GM23338 (cell line): Measurements from ENCODE around the gene SSH2. TPM values are rescaled to one million over a fixed set of nuclear protein-coding genes. Genes with fewer than 3 reads are reported as not detected.

ENCODE experiments used
- ATAC-seq: fragments of 200-7000 bp; cut with Tn5 transposase; 3 replicates; pipeline ENCODE4 v1.9.1; 2020
- DNase-seq: peaks from one replicate; pipeline ENCODE4 v3.0.0-alpha.2; 2015; ENCODE audit warnings: low spot score
- H2AFZ ChIP-seq: fragments of 200-600 bp; sonication (generic); 2 replicates; pipeline ENCODE4 v1.8.0; 2016; ENCODE audit warnings: antibody characterized with exemption, mild to moderate bottlenecking, moderate library complexity
- H3F3A ChIP-seq: fragments of 200-600 bp; sonication (generic); replicated peaks from 2 replicates; pipeline ENCODE4 v1.8.0; 2017; ENCODE audit warnings: antibody characterized with exemption, mixed run types, low read depth
- H3K27ac ChIP-seq: fragments of 200-600 bp; sonication (generic); 2 replicates; pipeline ENCODE4 v1.6.1; 2016; ENCODE audit warnings: low read depth
- H3K27me3 ChIP-seq: fragments of 200-600 bp; sonication (generic); 2 replicates; pipeline ENCODE4 v1.8.0; 2016; ENCODE audit warnings: mild to moderate bottlenecking, mixed run types, moderate library complexity; ENCODE audit not compliant: insufficient read depth
- H3K36me3 ChIP-seq: fragments of 200-600 bp; sonication (generic); 2 replicates; pipeline ENCODE4 v1.8.0; 2016; ENCODE audit warnings: mild to moderate bottlenecking; ENCODE audit not compliant: insufficient read depth
- H3K4me1 ChIP-seq: fragments of 200-600 bp; sonication (generic); 2 replicates; pipeline ENCODE4 v1.8.0; 2016; ENCODE audit warnings: mild to moderate bottlenecking, moderate library complexity; ENCODE audit not compliant: insufficient read depth
- H3K4me2 ChIP-seq: fragments of 200-600 bp; sonication (generic); 2 replicates; pipeline ENCODE4 v1.7.1; 2017; ENCODE audit warnings: mixed run types
- H3K4me3 ChIP-seq: fragments of 200-600 bp; sonication (generic); 2 replicates; pipeline ENCODE4 v1.6.1; 2016; ENCODE audit warnings: mixed run types
- H3K79me2 ChIP-seq: fragments of 200-600 bp; sonication (generic); replicated peaks from 2 replicates; pipeline ENCODE4 v1.8.0; 2017; ENCODE audit warnings: mild to moderate bottlenecking; ENCODE audit not compliant: insufficient read depth
- H3K9me2 ChIP-seq: fragments of 200-600 bp; sonication (generic); 2 replicates; pipeline ENCODE4 v1.8.0; 2017; ENCODE audit not compliant: insufficient read depth
- H4K20me1 ChIP-seq: fragments of 200-600 bp; sonication (generic); replicated peaks from 2 replicates; pipeline ENCODE4 v1.8.0; 2017; ENCODE audit warnings: mild to moderate bottlenecking; ENCODE audit not compliant: insufficient read depth
- H3K27ac Mint-ChIP-seq: 2 replicates; pipeline ENCODE4 v1.8.0; 2020; ENCODE audit warnings: inconsistent platforms, mild to moderate bottlenecking, moderate library complexity, mixed read lengths
- H3K27me3 Mint-ChIP-seq: 3 replicates; pipeline ENCODE4 v1.8.0; 2022; ENCODE audit warnings: low read depth, mild to moderate bottlenecking, moderate library complexity, mixed read lengths, inconsistent platforms; ENCODE audit not compliant: insufficient read depth, poor library complexity
- H3K36me3 Mint-ChIP-seq: 3 replicates; pipeline ENCODE4 v1.8.0; 2021; ENCODE audit warnings: low read depth, mild to moderate bottlenecking, inconsistent platforms, moderate library complexity, mixed read lengths
- H3K4me1 Mint-ChIP-seq: 3 replicates; pipeline ENCODE4 v1.8.0; 2020; ENCODE audit warnings: mild to moderate bottlenecking, inconsistent platforms, mixed read lengths
- H3K4me3 Mint-ChIP-seq: 3 replicates; pipeline ENCODE4 v1.8.0; 2021; ENCODE audit warnings: moderate library complexity, mild to moderate bottlenecking, inconsistent platforms, mixed read lengths
- H3K9me3 Mint-ChIP-seq: 3 replicates; pipeline ENCODE4 v1.8.0; 2020; ENCODE audit warnings: moderate library complexity, mild to moderate bottlenecking, inconsistent platforms, mixed read lengths
- CREB1 ChIP-seq: fragments of 250-450 bp; sonication (Bioruptor Pico); IDR thresholded peaks from 2 replicates; pipeline ENCODE4 v1.5.0; 2020; ENCODE audit warnings: low read depth, mild to moderate bottlenecking, moderate library complexity
- EZH2 ChIP-seq: fragments of 200-600 bp; sonication (generic); IDR thresholded peaks from one replicate; pipeline ENCODE4 v1.8.0; 2017; ENCODE audit warnings: antibody characterized with exemption, mild to moderate bottlenecking, low read depth; ENCODE audit not compliant: unreplicated experiment
- EZH2phosphoT487 ChIP-seq: fragments of 200-600 bp; sonication (generic); IDR thresholded peaks from one replicate; pipeline ENCODE4 v1.8.1; 2018; ENCODE audit warnings: antibody characterized with exemption; ENCODE audit not compliant: unreplicated experiment
- JUNB ChIP-seq: IDR thresholded peaks from one replicate; pipeline ENCODE4 v1.6.1; 2016; ENCODE audit warnings: antibody characterized with exemption; ENCODE audit not compliant: unreplicated experiment
- NANOG ChIP-seq: IDR thresholded peaks from 2 replicates; pipeline ENCODE4 v1.6.1; 2016; ENCODE audit warnings: antibody characterized with exemption, borderline replicate concordance
- POLR2AphosphoS5 ChIP-seq: IDR thresholded peaks from 2 replicates; pipeline ENCODE4 v1.6.1; 2016; ENCODE audit warnings: antibody characterized with exemption, low read depth
- STAT1 ChIP-seq: IDR thresholded peaks from one replicate; pipeline ENCODE4 v1.6.1; 2016; ENCODE audit warnings: antibody characterized with exemption; ENCODE audit not compliant: unreplicated experiment
- ZNF114 ChIP-seq: fragments of 250-450 bp; sonication (Bioruptor Pico); IDR thresholded peaks from 2 replicates; pipeline ENCODE4 v1.5.0; 2020; ENCODE audit warnings: mild to moderate bottlenecking, moderate library complexity
- ZNF331 ChIP-seq: fragments of 250-450 bp; sonication (Bioruptor Pico); IDR thresholded peaks from 2 replicates; pipeline ENCODE4 v1.5.0; 2020; ENCODE audit warnings: low read depth, mild to moderate bottlenecking, moderate library complexity
- polyA plus RNA-seq: library from polyadenylated mRNA; unstranded; fragments of >200 nt; fragmentation: Nextera tagmentation; extraction: Ambion mirVana; gene quantifications from 2 replicates; pipeline ENCODE4 v1.2.1, GENCODE V29; 2016
- total RNA-seq: library from RNA; depleted of rRNA; stranded (reverse); fragments of >200 nt; shearing (Covaris generic); gene quantifications from 2 replicates; pipeline ENCODE4 v1.2.3, GENCODE V29; 2014
- TF ChIP-seq, protein P1 (sequence below): IDR thresholded peaks from one replicate; pipeline ENCODE4 v1.6.1; 2018; ENCODE audit warnings: antibody characterized with exemption; ENCODE audit not compliant: unreplicated experiment
- TF ChIP-seq, protein P2 (sequence below): IDR thresholded peaks from 2 replicates; pipeline ENCODE4 v1.6.1; 2016; ENCODE audit warnings: antibody characterized with exemption
- TF ChIP-seq, protein P3 (sequence below): fragments of 250-450 bp; sonication (Bioruptor Pico); IDR thresholded peaks from 2 replicates; pipeline ENCODE4 v1.5.0; 2020; ENCODE audit warnings: mild to moderate bottlenecking, moderate library complexity
- TF ChIP-seq, protein P4 (sequence below), 2 experiments: fragments of 200-600 bp in 1 of 2; sonication (generic) in 1 of 2; conservative IDR thresholded peaks; 2 replicates each; pipeline versions ENCODE4 v1.5.1 to v1.6.1; 2016 to 2017; ENCODE audit warnings: antibody characterized with exemption in 2 of 2, low read depth in 2 of 2, mild to moderate bottlenecking in 2 of 2, moderate library complexity in 1 of 2

SSH2 gene
- total and polyA plus RNA-seq, 2 experiments from 2014 or later: 9.9 to 12.1 TPM

DNA sequence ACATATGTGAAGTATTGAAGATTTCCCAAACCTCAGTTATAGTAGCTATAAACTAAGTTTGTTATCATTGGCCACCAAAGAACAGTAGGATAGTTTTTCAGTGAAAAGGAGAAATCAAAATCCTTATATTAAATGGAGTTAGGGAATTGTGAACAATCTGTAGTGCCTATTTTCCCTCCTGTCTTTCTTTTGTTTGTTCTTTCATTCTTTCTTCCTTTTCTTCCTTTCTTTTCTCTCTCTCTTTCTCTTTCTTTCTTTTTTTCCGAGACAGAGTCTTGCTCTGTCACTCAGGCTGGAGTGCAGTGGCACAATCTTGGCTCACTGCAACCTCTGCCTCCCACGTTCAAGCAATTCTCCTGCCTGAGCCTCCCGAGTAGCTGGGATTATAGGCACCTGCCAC lies 48.8 kb downstream of the SSH2 start:
- Histone ChIP-seq H3K4me2 (no peak overlapping the region), H4K20me1 (peaks cover 3% of the 10 kb centered on the region; the same call in 1 of the 2 replicates), H3K27ac (no peak overlapping the region), H3K4me3 (no peak overlapping the region), H3K36me3 (no peaks in the 10 kb centered on the region), H3K27me3 (no peaks in the 10 kb centered on the region), H3K4me1 (no peaks in the 10 kb centered on the region), H3K79me2 (no peaks in the 10 kb centered on the region), H3F3A (no peaks in the 10 kb centered on the region), H3K9me2 (no peaks in the 10 kb centered on the region), H2AFZ (no peak overlapping the region)
- Mint-ChIP-seq H3K36me3 (no peaks in the 10 kb centered on the region), H3K4me1 (peaks cover 7% of the 10 kb centered on the region), H3K27ac (no peak overlapping the region), H3K27me3 (no peaks in the 10 kb centered on the region), H3K4me3 (no peak overlapping the region), H3K9me3 (no peaks in the 10 kb centered on the region)
- no peak for ATAC-seq
- no peak for TF ChIP-seq POLR2AphosphoS5
- no peak for TF ChIP-seq ZNF331 (CRISPR knock-in tag)
- no peak for TF ChIP-seq CREB1 (CRISPR knock-in tag)
- no peak for TF ChIP-seq STAT1
- TF ChIP-seq, protein P1, sequence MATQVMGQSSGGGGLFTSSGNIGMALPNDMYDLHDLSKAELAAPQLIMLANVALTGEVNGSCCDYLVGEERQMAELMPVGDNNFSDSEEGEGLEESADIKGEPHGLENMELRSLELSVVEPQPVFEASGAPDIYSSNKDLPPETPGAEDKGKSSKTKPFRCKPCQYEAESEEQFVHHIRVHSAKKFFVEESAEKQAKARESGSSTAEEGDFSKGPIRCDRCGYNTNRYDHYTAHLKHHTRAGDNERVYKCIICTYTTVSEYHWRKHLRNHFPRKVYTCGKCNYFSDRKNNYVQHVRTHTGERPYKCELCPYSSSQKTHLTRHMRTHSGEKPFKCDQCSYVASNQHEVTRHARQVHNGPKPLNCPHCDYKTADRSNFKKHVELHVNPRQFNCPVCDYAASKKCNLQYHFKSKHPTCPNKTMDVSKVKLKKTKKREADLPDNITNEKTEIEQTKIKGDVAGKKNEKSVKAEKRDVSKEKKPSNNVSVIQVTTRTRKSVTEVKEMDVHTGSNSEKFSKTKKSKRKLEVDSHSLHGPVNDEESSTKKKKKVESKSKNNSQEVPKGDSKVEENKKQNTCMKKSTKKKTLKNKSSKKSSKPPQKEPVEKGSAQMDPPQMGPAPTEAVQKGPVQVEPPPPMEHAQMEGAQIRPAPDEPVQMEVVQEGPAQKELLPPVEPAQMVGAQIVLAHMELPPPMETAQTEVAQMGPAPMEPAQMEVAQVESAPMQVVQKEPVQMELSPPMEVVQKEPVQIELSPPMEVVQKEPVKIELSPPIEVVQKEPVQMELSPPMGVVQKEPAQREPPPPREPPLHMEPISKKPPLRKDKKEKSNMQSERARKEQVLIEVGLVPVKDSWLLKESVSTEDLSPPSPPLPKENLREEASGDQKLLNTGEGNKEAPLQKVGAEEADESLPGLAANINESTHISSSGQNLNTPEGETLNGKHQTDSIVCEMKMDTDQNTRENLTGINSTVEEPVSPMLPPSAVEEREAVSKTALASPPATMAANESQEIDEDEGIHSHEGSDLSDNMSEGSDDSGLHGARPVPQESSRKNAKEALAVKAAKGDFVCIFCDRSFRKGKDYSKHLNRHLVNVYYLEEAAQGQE: no peak
- TF ChIP-seq JUNB: no peak
- TF ChIP-seq, protein P2, sequence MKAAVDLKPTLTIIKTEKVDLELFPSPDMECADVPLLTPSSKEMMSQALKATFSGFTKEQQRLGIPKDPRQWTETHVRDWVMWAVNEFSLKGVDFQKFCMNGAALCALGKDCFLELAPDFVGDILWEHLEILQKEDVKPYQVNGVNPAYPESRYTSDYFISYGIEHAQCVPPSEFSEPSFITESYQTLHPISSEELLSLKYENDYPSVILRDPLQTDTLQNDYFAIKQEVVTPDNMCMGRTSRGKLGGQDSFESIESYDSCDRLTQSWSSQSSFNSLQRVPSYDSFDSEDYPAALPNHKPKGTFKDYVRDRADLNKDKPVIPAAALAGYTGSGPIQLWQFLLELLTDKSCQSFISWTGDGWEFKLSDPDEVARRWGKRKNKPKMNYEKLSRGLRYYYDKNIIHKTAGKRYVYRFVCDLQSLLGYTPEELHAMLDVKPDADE: no peak
- TF ChIP-seq, protein P3, sequence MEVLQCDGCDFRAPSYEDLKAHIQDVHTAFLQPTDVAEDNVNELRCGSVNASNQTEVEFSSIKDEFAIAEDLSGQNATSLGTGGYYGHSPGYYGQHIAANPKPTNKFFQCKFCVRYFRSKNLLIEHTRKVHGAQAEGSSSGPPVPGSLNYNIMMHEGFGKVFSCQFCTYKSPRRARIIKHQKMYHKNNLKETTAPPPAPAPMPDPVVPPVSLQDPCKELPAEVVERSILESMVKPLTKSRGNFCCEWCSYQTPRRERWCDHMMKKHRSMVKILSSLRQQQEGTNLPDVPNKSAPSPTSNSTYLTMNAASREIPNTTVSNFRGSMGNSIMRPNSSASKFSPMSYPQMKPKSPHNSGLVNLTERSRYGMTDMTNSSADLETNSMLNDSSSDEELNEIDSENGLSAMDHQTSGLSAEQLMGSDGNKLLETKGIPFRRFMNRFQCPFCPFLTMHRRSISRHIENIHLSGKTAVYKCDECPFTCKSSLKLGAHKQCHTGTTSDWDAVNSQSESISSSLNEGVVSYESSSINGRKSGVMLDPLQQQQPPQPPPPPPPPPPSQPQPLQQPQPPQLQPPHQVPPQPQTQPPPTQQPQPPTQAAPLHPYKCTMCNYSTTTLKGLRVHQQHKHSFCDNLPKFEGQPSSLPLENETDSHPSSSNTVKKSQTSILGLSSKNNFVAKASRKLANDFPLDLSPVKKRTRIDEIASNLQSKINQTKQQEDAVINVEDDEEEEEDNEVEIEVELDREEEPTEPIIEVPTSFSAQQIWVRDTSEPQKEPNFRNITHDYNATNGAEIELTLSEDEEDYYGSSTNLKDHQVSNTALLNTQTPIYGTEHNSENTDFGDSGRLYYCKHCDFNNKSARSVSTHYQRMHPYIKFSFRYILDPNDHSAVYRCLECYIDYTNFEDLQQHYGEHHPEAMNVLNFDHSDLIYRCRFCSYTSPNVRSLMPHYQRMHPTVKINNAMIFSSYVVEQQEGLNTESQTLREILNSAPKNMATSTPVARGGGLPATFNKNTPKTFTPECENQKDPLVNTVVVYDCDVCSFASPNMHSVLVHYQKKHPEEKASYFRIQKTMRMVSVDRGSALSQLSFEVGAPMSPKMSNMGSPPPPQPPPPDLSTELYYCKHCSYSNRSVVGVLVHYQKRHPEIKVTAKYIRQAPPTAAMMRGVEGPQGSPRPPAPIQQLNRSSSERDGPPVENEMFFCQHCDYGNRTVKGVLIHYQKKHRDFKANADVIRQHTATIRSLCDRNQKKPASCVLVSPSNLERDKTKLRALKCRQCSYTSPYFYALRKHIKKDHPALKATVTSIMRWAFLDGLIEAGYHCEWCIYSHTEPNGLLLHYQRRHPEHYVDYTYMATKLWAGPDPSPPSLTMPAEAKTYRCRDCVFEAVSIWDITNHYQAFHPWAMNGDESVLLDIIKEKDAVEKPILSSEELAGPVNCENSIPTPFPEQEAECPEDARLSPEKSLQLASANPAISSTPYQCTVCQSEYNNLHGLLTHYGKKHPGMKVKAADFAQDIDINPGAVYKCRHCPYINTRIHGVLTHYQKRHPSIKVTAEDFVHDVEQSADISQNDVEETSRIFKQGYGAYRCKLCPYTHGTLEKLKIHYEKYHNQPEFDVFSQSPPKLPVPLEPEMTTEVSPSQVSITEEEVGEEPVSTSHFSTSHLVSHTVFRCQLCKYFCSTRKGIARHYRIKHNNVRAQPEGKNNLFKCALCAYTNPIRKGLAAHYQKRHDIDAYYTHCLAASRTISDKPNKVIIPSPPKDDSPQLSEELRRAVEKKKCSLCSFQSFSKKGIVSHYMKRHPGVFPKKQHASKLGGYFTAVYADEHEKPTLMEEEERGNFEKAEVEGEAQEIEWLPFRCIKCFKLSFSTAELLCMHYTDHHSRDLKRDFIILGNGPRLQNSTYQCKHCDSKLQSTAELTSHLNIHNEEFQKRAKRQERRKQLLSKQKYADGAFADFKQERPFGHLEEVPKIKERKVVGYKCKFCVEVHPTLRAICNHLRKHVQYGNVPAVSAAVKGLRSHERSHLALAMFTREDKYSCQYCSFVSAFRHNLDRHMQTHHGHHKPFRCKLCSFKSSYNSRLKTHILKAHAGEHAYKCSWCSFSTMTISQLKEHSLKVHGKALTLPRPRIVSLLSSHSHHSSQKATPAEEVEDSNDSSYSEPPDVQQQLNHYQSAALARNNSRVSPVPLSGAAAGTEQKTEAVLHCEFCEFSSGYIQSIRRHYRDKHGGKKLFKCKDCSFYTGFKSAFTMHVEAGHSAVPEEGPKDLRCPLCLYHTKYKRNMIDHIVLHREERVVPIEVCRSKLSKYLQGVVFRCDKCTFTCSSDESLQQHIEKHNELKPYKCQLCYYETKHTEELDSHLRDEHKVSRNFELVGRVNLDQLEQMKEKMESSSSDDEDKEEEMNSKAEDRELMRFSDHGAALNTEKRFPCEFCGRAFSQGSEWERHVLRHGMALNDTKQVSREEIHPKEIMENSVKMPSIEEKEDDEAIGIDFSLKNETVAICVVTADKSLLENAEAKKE (CRISPR knock-in tag): no peak
- TF ChIP-seq, protein P4, sequence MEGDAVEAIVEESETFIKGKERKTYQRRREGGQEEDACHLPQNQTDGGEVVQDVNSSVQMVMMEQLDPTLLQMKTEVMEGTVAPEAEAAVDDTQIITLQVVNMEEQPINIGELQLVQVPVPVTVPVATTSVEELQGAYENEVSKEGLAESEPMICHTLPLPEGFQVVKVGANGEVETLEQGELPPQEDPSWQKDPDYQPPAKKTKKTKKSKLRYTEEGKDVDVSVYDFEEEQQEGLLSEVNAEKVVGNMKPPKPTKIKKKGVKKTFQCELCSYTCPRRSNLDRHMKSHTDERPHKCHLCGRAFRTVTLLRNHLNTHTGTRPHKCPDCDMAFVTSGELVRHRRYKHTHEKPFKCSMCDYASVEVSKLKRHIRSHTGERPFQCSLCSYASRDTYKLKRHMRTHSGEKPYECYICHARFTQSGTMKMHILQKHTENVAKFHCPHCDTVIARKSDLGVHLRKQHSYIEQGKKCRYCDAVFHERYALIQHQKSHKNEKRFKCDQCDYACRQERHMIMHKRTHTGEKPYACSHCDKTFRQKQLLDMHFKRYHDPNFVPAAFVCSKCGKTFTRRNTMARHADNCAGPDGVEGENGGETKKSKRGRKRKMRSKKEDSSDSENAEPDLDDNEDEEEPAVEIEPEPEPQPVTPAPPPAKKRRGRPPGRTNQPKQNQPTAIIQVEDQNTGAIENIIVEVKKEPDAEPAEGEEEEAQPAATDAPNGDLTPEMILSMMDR (conservative IDR thresholded peaks at IDR 0.05; ENCODE audit: low read depth in 2 of 2): no peak
- TF ChIP-seq NANOG: no peak
- TF ChIP-seq EZH2phosphoT487: no peak
- TF ChIP-seq ZNF114 (CRISPR knock-in tag): no peak
- no peak for TF ChIP-seq EZH2
- DNase-seq: no peak
